DMS 273 (cell line): ENCODE measurements around the gene MGAT4C.

Experiments used
- DNase-seq: peaks from one replicate; lab custom pipeline; 2025; ENCODE audit not compliant: unreplicated experiment; lab: John Stamatoyannopoulos, UW

Gene MGAT4C

GRCh38 chr12:86229772-86230171 is 26.4 kb downstream of the MGAT4C start:
- DNase-seq = no peak

- DNase-seq = no peak
These were observed 27.5 kb downstream of the MGAT4C start for GRCh38 chr12:86228656-86229055.

GRCh38 chr12:86226481-86226880 is 29.7 kb downstream of the MGAT4C start:
- no peak for DNase-seq

GRCh38 chr12:86216591-86216990 is 39.6 kb downstream of the MGAT4C start:
- DNase-seq = no peak

- DNase-seq = no peak
These were observed 43.2 kb downstream of the MGAT4C start for GRCh38 chr12:86213012-86213411.

GRCh38 chr12:86198696-86199444 is 57.3 kb downstream of the MGAT4C start:
- DNase-seq = no peak

- DNase-seq = no peak
These were observed 59.7 kb downstream of the MGAT4C start for GRCh38 chr12:86196465-86196864.

- DNase-seq = no peak
These were observed 61.5 kb downstream of the MGAT4C start for GRCh38 chr12:86194721-86195120.

GRCh38 chr12:86193931-86194330 is 62.3 kb downstream of the MGAT4C start:
- DNase-seq = no peak

- no peak for DNase-seq
These were observed 68.0 kb downstream of the MGAT4C start for GRCh38 chr12:86188226-86188625.

- DNase-seq = peak; percentile 3
These were observed 69.7 kb downstream of the MGAT4C start for GRCh38 chr12:86186449-86186848.

- DNase-seq = no peak
These were observed 76.3 kb downstream of the MGAT4C start for GRCh38 chr12:86179855-86180254.

- DNase-seq = no peak
These were observed 82.0 kb downstream of the MGAT4C start for GRCh38 chr12:86174188-86174587.

- DNase-seq = no peak
These were observed 83.2 kb downstream of the MGAT4C start for GRCh38 chr12:86172913-86173443.

GRCh38 chr12:86170051-86170450 is 86.1 kb downstream of the MGAT4C start:
- DNase-seq = no peak

GRCh38 chr12:86158956-86159355 is 97.2 kb downstream of the MGAT4C start:
- no peak for DNase-seq

GRCh38 chr12:86154620-86155019 is 101.6 kb downstream of the MGAT4C start:
- no peak for DNase-seq

- DNase-seq = no peak
These were observed 107.6 kb downstream of the MGAT4C start for GRCh38 chr12:86148612-86149011.

- no peak for DNase-seq
These were observed 108.1 kb downstream of the MGAT4C start for GRCh38 chr12:86148071-86148470.

- DNase-seq = no peak
These were observed 111.0 kb downstream of the MGAT4C start for GRCh38 chr12:86145156-86145555.

GRCh38 chr12:86143162-86143561 is 113.0 kb downstream of the MGAT4C start:
- DNase-seq = no peak

GRCh38 chr12:86139671-86140070 is 116.5 kb downstream of the MGAT4C start:
- DNase-seq = no peak

GRCh38 chr12:86138770-86139169 is 117.4 kb downstream of the MGAT4C start:
- DNase-seq = no peak
